SK-N-MC (cell line): ENCODE measurements around the gene FSCN2.

Experiments used
- DNase-seq: peaks from one replicate; pipeline ENCODE4 v3.0.0-alpha.2; 2011; ENCODE audit warnings: low read depth, low spot score
- H3K27ac ChIP-seq: fragments of 200-600 bp; sonication (generic); 2 replicates; pipeline ENCODE4 v1.5.1; 2016; ENCODE audit warnings: mixed run types
- H3K36me3 ChIP-seq: fragments of 200-600 bp; sonication (generic); 2 replicates; pipeline ENCODE4 v1.6.1; 2017; ENCODE audit warnings: antibody characterized with exemption, low read length, mixed read lengths; ENCODE audit not compliant: insufficient read depth
- H3K4me3 ChIP-seq: fragments of 200-600 bp; sonication (generic); 2 replicates; pipeline ENCODE4 v1.5.1; 2016
- H3K9ac ChIP-seq: fragments of 200-600 bp; sonication (generic); 2 replicates; pipeline ENCODE4 v1.8.0; 2017; ENCODE audit warnings: mixed run types, mixed read lengths; ENCODE audit not compliant: insufficient read length
- H3K9me3 ChIP-seq: fragments of 200-600 bp; sonication (generic); 2 replicates; pipeline ENCODE4 v1.6.1; 2017; ENCODE audit warnings: low read depth, mild to moderate bottlenecking, antibody characterized with exemption, low read length, moderate library complexity, mixed read lengths
- EZH2 ChIP-seq: fragments of 200-600 bp; sonication (generic); IDR thresholded peaks from one replicate; pipeline ENCODE4 v1.6.1; 2017; ENCODE audit warnings: antibody characterized with exemption
- FOXP2 ChIP-seq: optimal IDR thresholded peaks from 2 replicates; pipeline ENCODE3; 2011; ENCODE audit warnings: mild to moderate bottlenecking, moderate library complexity; ENCODE audit not compliant: insufficient read depth; ENCODE audit errors: extremely low read length, control extremely low read depth
- POLR2AphosphoS5 ChIP-seq: IDR thresholded peaks from 2 replicates; pipeline ENCODE4 v1.6.1; 2012; ENCODE audit warnings: mild to moderate bottlenecking, low read depth, low read length, borderline replicate concordance

The FSCN2 gene

GRCh38 chr17:81578038-81578441, 49.9 kb downstream of the FSCN2 start:
- Histone ChIP-seq H3K36me3 (peaks cover 57% of the 10 kb centered on the region), H3K9ac (no peak overlapping the region), H3K9me3 (no peaks in the 10 kb centered on the region), H3K4me3 (no peak overlapping the region), H3K27ac (no peak overlapping the region)
- DNase-seq, result no peak
- TF ChIP-seq EZH2 (no peak), POLR2AphosphoS5 (no peak), FOXP2 (no peak)

- TF ChIP-seq FOXP2 (no peak), EZH2 (no peak), POLR2AphosphoS5 (no peak)
- Histone ChIP-seq H3K4me3 (no peak overlapping the region), H3K9me3 (no peaks in the 10 kb centered on the region), H3K27ac (no peak overlapping the region), H3K9ac (no peak overlapping the region), H3K36me3 (peaks cover 62% of the 10 kb centered on the region)
- DNase-seq, result no peak
Measured at GRCh38 chr17:81578561-81579225, 50.5 kb downstream of the FSCN2 start.

- TF ChIP-seq EZH2 (no peak), POLR2AphosphoS5 (no peak), FOXP2 (no peak)
- Histone ChIP-seq H3K27ac (no peak overlapping the region), H3K9ac (no peak overlapping the region), H3K9me3 (no peaks in the 10 kb centered on the region), H3K4me3 (no peak overlapping the region), H3K36me3 (peaks cover 62% of the 10 kb centered on the region)
- no peak for DNase-seq
Measured at GRCh38 chr17:81579298-81579697, 51.1 kb downstream of the FSCN2 start.

- Histone ChIP-seq H3K27ac (no peak overlapping the region), H3K9me3 (no peaks in the 10 kb centered on the region), H3K9ac (no peak overlapping the region), H3K36me3 (peaks cover 62% of the 10 kb centered on the region), H3K4me3 (no peak overlapping the region)
- TF ChIP-seq POLR2AphosphoS5 (no peak), FOXP2 (no peak), EZH2 (no peak)
- no peak for DNase-seq
Measured at GRCh38 chr17:81579821-81580321, 51.7 kb downstream of the FSCN2 start.

- no peaks in the 10 kb centered on the region for H3K9me3 ChIP-seq
- no peak overlapping the region for H3K4me3 ChIP-seq
- no peak for TF ChIP-seq EZH2
- no peak for TF ChIP-seq POLR2AphosphoS5
- TF ChIP-seq FOXP2, result no peak
- H3K9ac ChIP-seq, result no peak overlapping the region
- no peak overlapping the region for H3K27ac ChIP-seq
- peaks cover 64% of the 10 kb centered on the region for H3K36me3 ChIP-seq
- DNase-seq, result no peak
Measured at GRCh38 chr17:81580481-81580880, 52.3 kb downstream of the FSCN2 start.

- Histone ChIP-seq H3K36me3 (peaks cover 65% of the 10 kb centered on the region), H3K4me3 (no peak overlapping the region), H3K9me3 (no peaks in the 10 kb centered on the region), H3K9ac (no peak overlapping the region), H3K27ac (no peak overlapping the region)
- no peak for DNase-seq
- TF ChIP-seq POLR2AphosphoS5, result no peak
Measured at GRCh38 chr17:81581758-81582157, 53.6 kb downstream of the FSCN2 start.

GRCh38 chr17:81582341-81582740, 54.2 kb downstream of the FSCN2 start:
- TF ChIP-seq EZH2, result no peak
- no peak for TF ChIP-seq FOXP2
- TF ChIP-seq POLR2AphosphoS5, result no peak
- H3K9ac ChIP-seq, result no peak overlapping the region
- H3K4me3 ChIP-seq, result no peak overlapping the region
- no peak overlapping the region for H3K27ac ChIP-seq
- H3K36me3 ChIP-seq, result peaks cover 66% of the 10 kb centered on the region
- DNase-seq, result no peak
- H3K9me3 ChIP-seq, result no peaks in the 10 kb centered on the region

GRCh38 chr17:81582749-81583148, 54.6 kb downstream of the FSCN2 start:
- Histone ChIP-seq H3K9me3 (no peaks in the 10 kb centered on the region), H3K27ac (no peak overlapping the region), H3K9ac (no peak overlapping the region), H3K4me3 (no peak overlapping the region), H3K36me3 (peaks cover 67% of the 10 kb centered on the region)
- no peak for DNase-seq
- no peak for TF ChIP-seq EZH2
- TF ChIP-seq FOXP2, result no peak
- TF ChIP-seq POLR2AphosphoS5, result no peak
